B cell (primary cell): ENCODE measurements around the gene KAZN. TPM values are rescaled to one million over a fixed set of nuclear protein-coding genes. Genes with fewer than 3 reads are reported as not detected.

Experiments used
- ATAC-seq: fragments of 200-7000 bp; cut with Tn5 transposase; one replicate; pipeline ENCODE4 v1.10.0; 2021; ENCODE audit warnings: low read depth, mild to moderate bottlenecking, moderate number of reproducible peaks, moderate library complexity
- CTCF ChIA-PET: fragments of 350-600 bp; sonication (Branson Sonifier 250); formaldehyde crosslinking; loops from one replicate; lab custom pipeline; 2021; ENCODE audit warnings: antibody characterized with exemption, inconsistent platforms; lab: Charles Lee
- POLR2A ChIA-PET: fragments of 350-600 bp; sonication (Branson Sonifier 250); formaldehyde crosslinking; loops from one replicate; lab custom pipeline; 2021; ENCODE audit warnings: antibody characterized with exemption; lab: Charles Lee
- DNase-seq: peaks from one replicate; pipeline ENCODE4 v3.0.0; 2013
- H2AFZ ChIP-seq: 2 replicates; pipeline ENCODE4 v1.6.1; 2012; ENCODE audit warnings: mild to moderate bottlenecking, low read depth, low read length; ENCODE audit not compliant: insufficient read depth, poor library complexity, severe bottlenecking
- H3K27ac ChIP-seq, 2 donors: 1 replicate in 1 of 2; 2 replicates in 1 of 2; pipeline ENCODE4 v1.5.1; 2012 to 2013; ENCODE audit warnings: low read length in 2 of 2, mild to moderate bottlenecking in 2 of 2, moderate library complexity in 1 of 2
- H3K27me3 ChIP-seq, 4 experiments: fragments of 200-600 bp in 1 of 4; sonication (generic) in 1 of 4; replicated peaks in 1 of 4; 1 replicate in 2 of 4; 2 replicates in 2 of 4; pipeline versions ENCODE4 v1.6.1 to v1.7.0; 2013 to 2016; ENCODE audit warnings: low read length in 3 of 4, mild to moderate bottlenecking in 2 of 4, mixed read lengths in 1 of 4, moderate library complexity in 1 of 4; ENCODE audit not compliant: insufficient read depth in 4 of 4, control insufficient read depth in 3 of 4; ENCODE audit errors: control extremely low read depth in 1 of 4
- H3K36me3 ChIP-seq, 2 experiments: replicated peaks in 1 of 2; 1 replicate in 1 of 2; 2 replicates in 1 of 2; pipeline versions ENCODE4 v1.6.1 to v1.7.1; 2013; ENCODE audit warnings: low read length in 1 of 2; ENCODE audit not compliant: insufficient read depth in 2 of 2, control insufficient read depth in 1 of 2; ENCODE audit errors: control extremely low read depth in 1 of 2, extremely low read depth in 1 of 2
- H3K4me1 ChIP-seq, 2 donors: fragments of 200-600 bp in 1 of 2; sonication (generic) in 1 of 2; 1 replicate in 1 of 2; 2 replicates in 1 of 2; pipeline versions ENCODE4 v1.5.1 to v1.6.1; 2013 to 2017; ENCODE audit warnings: low read length in 2 of 2; ENCODE audit not compliant: control insufficient read depth in 2 of 2, insufficient read depth in 2 of 2
- H3K4me2 ChIP-seq: replicated peaks from 2 replicates; pipeline ENCODE3; 2012; ENCODE audit warnings: mild to moderate bottlenecking, low read depth, low read length; ENCODE audit not compliant: poor library complexity, severe bottlenecking
- H3K4me3 ChIP-seq, 5 experiments: fragments of 200-600 bp in 1 of 5; sonication (generic) in 1 of 5; 1 replicate in 3 of 5; 2 replicates in 2 of 5; pipeline versions ENCODE4 v1.5.1 to v1.7.0; 2011 to 2016; ENCODE audit warnings: low read length in 4 of 5, mild to moderate bottlenecking in 4 of 5, low read depth in 2 of 5, control low read depth in 1 of 5, moderate library complexity in 1 of 5; ENCODE audit not compliant: insufficient read depth in 1 of 5; ENCODE audit errors: control extremely low read depth in 1 of 5, extremely low read depth in 1 of 5
- H3K79me2 ChIP-seq: fragments of 200-600 bp; sonication (generic); one replicate; pipeline ENCODE4 v1.6.0; 2016; ENCODE audit warnings: low read length; ENCODE audit not compliant: control insufficient read depth, insufficient read depth
- H3K9ac ChIP-seq: fragments of 200-600 bp; sonication (generic); 2 replicates; pipeline ENCODE4 v1.6.1; 2017; ENCODE audit warnings: mild to moderate bottlenecking, low read length, moderate library complexity
- H3K9me3 ChIP-seq, 3 donors: one replicate each; pipeline versions ENCODE4 v1.6.1 to v1.7.1; 2013; ENCODE audit warnings: low read length in 2 of 3; ENCODE audit not compliant: control insufficient read depth in 2 of 3, insufficient read depth in 1 of 3; ENCODE audit errors: control extremely low read depth in 1 of 3
- H4K20me1 ChIP-seq: 2 replicates; pipeline ENCODE4 v1.6.0; 2012; ENCODE audit warnings: mild to moderate bottlenecking, low read length; ENCODE audit not compliant: insufficient read depth, control insufficient read depth, poor library complexity, severe bottlenecking
- H3K27ac Mint-ChIP-seq: one replicate; pipeline ENCODE4 v1.8.0; 2021; ENCODE audit warnings: mixed read lengths
- H3K27me3 Mint-ChIP-seq: one replicate; pipeline ENCODE4 v1.8.0; 2021; ENCODE audit warnings: mixed read lengths
- H3K4me1 Mint-ChIP-seq: one replicate; pipeline ENCODE4 v1.8.0; 2021; ENCODE audit warnings: mixed read lengths
- H3K4me3 Mint-ChIP-seq: one replicate; pipeline ENCODE4 v1.8.0; 2021; ENCODE audit warnings: mixed read lengths
- H3K9me3 Mint-ChIP-seq: one replicate; pipeline ENCODE4 v1.8.0; 2022; ENCODE audit warnings: mixed read lengths; ENCODE audit not compliant: insufficient read depth
- EZH2 ChIP-seq: IDR thresholded peaks from 2 replicates; pipeline ENCODE4 v1.6.1; 2012; ENCODE audit warnings: borderline replicate concordance, low read depth, mild to moderate bottlenecking, moderate library complexity, low read length; ENCODE audit not compliant: insufficient read depth, poor library complexity, severe bottlenecking
- WGBS: methylation state at CpG from one replicate; pipeline ENCODE4 v1.1.5; 2013; ENCODE audit warnings: missing lambda C conversion rate; ENCODE audit not compliant: insufficient coverage; 5-methylcytosine and 5-hydroxymethylcytosine counted together
- intact Hi-C: fragments of 100-400 bp; cut with micrococcal nuclease; formaldehyde crosslinking; loops from one replicate; pipeline ENCODE4 v1.10.0; 2022
- polyA plus RNA-seq: library from polyadenylated mRNA; depleted of rRNA; stranded (reverse); fragments of >200 nt; gene quantifications from 2 replicates; pipeline ENCODE4 v1.2.3, GENCODE V29; 2012
- total RNA-seq, 2 donors: library from RNA; stranded (reverse); fragments of 120-200 nt in 1 of 2; gene quantifications; 1 replicate in 1 of 2; 2 replicates in 1 of 2; pipeline versions ENCODE4 v1.2.3 to v1.2.4, GENCODE V29; 2013 to 2022
- TF ChIP-seq, protein P1 (sequence below): fragments of 200-600 bp; IDR thresholded peaks from one replicate; pipeline ENCODE4 v1.8.0; 2022; ENCODE audit warnings: antibody characterized with exemption, mild to moderate bottlenecking

The KAZN gene
- total and polyA plus RNA-seq, 2 donors (not counting 1 experiment from before 2014, with no cell fraction given), result 0.13 to 0.39 TPM

- Histone ChIP-seq H3K9ac (no peak overlapping the region), H3K36me3 (no peaks in the 10 kb centered on the region), H2AFZ (no peak overlapping the region), H3K79me2 (no peaks in the 10 kb centered on the region), H4K20me1 (no peaks in the 10 kb centered on the region), H3K4me2 (no peak overlapping the region), H3K27me3 (peaks cover 0 to 17% (median 2%) of the 10 kb centered on the region in 4 experiments), H3K27ac (no peak overlapping the region), H3K4me3 (no peak overlapping the region), H3K9me3 (peaks cover 0 to 6% (median 0%) of the 10 kb centered on the region in 3 donors), H3K4me1 (peaks cover 0 to 21% of the 10 kb centered on the region in 2 donors)
- ATAC-seq (no peak), DNase-seq (no peak)
- Mint-ChIP-seq H3K4me1 (peaks cover 3% of the 10 kb centered on the region), H3K4me3 (no peak overlapping the region), H3K27ac (no peak overlapping the region), H3K9me3 (no peaks in the 10 kb centered on the region), H3K27me3 (peaks cover 40% of the 10 kb centered on the region)
- TF ChIP-seq, protein P1, sequence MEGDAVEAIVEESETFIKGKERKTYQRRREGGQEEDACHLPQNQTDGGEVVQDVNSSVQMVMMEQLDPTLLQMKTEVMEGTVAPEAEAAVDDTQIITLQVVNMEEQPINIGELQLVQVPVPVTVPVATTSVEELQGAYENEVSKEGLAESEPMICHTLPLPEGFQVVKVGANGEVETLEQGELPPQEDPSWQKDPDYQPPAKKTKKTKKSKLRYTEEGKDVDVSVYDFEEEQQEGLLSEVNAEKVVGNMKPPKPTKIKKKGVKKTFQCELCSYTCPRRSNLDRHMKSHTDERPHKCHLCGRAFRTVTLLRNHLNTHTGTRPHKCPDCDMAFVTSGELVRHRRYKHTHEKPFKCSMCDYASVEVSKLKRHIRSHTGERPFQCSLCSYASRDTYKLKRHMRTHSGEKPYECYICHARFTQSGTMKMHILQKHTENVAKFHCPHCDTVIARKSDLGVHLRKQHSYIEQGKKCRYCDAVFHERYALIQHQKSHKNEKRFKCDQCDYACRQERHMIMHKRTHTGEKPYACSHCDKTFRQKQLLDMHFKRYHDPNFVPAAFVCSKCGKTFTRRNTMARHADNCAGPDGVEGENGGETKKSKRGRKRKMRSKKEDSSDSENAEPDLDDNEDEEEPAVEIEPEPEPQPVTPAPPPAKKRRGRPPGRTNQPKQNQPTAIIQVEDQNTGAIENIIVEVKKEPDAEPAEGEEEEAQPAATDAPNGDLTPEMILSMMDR, result no peak
- no peak for TF ChIP-seq EZH2
- intact Hi-C loops, result no loop called here
- CTCF ChIA-PET, result no interaction called here
- 0% methylated on average over 3 of the region's 4 CpGs for WGBS
- POLR2A ChIA-PET, result no interaction called here
Observed at GRCh38 chr1:14735841-14736240, 137.4 kb downstream of the KAZN start.

- POLR2A ChIA-PET, result no interaction called here
- Mint-ChIP-seq H3K27ac (no peak overlapping the region), H3K4me3 (no peak overlapping the region), H3K27me3 (peaks cover 53% of the 10 kb centered on the region), H3K9me3 (no peaks in the 10 kb centered on the region), H3K4me1 (peaks cover 3% of the 10 kb centered on the region)
- intact Hi-C loops, result no loop called here
- H3K4me3 ChIP-seq, result no peak overlapping the region
- no peaks in the 10 kb centered on the region for H3K36me3 ChIP-seq
- H3K79me2 ChIP-seq, result no peaks in the 10 kb centered on the region
- no peak overlapping the region for H3K9ac ChIP-seq
- no peak overlapping the region for H3K27ac ChIP-seq
- TF ChIP-seq EZH2, result no peak
- TF ChIP-seq, protein P1, result no peak
- H3K27me3 ChIP-seq, result peaks cover 0 to 22% (median 2%) of the 10 kb centered on the region in 4 experiments
- WGBS, result 20% methylated on average over 3 of the region's 6 CpGs
- H4K20me1 ChIP-seq, result no peaks in the 10 kb centered on the region
- CTCF ChIA-PET, result no interaction called here
- DNase-seq, result no peak
- no peak for ATAC-seq
- H3K9me3 ChIP-seq, result peaks cover 0 to 6% (median 0%) of the 10 kb centered on the region in 3 donors
- peaks cover 0 to 21% of the 10 kb centered on the region in 2 donors for H3K4me1 ChIP-seq
- no peak overlapping the region for H3K4me2 ChIP-seq
- H2AFZ ChIP-seq, result no peak overlapping the region
Observed at GRCh38 chr1:14737561-14738094, 139.1 kb downstream of the KAZN start.
